Sigmoid colon (tissue), 4 donors: ENCODE results near the gene PAH.

ENCODE experiments used
- POLR2A ChIP-seq, 2 donors: fragments of 450-650 bp; IDR thresholded peaks; one replicate each; pipeline ENCODE4 v1.6.1; 2016; ENCODE audit warnings: antibody characterized with exemption in 2 of 2, mild to moderate bottlenecking in 2 of 2, moderate library complexity in 2 of 2
- POLR2AphosphoS5 ChIP-seq, 4 donors: sonication (generic); formaldehyde crosslinking; IDR thresholded peaks; one replicate each; pipeline ENCODE4 v1.6.1; 2017; ENCODE audit warnings: antibody characterized with exemption in 4 of 4
- TF ChIP-seq, protein P1 (sequence below), 4 experiments: fragments of 450-650 bp in 3 of 4; fragments of 200-600 bp in 1 of 4; IDR thresholded peaks; one replicate each; pipeline ENCODE4 v1.5.1; 2016 to 2019; ENCODE audit warnings: antibody characterized with exemption in 4 of 4, mild to moderate bottlenecking in 3 of 4, moderate library complexity in 2 of 4

DNA sequence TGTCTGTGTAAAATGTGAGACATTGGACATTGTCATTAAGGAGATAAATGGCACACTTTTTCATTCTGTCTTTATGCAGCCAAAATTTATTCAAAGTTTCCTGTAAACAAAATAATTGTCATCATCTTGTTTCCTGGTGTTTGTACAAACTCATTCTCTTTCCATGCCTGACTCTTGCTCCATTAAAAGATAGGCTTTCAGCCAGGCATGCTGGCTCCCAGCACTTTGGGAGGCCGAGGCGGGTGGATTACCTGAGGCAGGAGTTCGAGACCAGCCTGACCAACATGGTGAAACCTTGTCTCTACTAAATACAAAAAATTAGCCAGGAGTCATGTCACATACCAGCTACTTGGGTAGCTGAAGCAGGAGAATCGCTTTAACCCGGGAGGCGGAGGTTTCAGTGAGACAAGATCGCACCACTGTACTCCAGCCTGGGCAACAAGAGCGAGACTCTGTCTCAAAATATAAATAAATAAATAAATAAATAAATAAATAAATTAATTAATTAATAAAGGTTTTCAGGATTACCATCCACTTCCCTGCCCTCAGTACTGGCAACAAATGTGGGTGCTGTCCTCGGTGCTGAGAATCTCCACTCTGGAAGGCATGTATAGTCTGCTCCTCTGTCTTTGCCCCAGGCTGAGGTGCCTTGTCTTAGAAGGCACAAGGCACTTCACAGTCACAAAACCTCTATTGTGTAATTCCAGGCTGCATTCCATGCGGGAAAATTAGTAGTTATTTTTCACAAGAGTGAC, 83.2 kb downstream of the PAH start:
- TF ChIP-seq, protein P1, sequence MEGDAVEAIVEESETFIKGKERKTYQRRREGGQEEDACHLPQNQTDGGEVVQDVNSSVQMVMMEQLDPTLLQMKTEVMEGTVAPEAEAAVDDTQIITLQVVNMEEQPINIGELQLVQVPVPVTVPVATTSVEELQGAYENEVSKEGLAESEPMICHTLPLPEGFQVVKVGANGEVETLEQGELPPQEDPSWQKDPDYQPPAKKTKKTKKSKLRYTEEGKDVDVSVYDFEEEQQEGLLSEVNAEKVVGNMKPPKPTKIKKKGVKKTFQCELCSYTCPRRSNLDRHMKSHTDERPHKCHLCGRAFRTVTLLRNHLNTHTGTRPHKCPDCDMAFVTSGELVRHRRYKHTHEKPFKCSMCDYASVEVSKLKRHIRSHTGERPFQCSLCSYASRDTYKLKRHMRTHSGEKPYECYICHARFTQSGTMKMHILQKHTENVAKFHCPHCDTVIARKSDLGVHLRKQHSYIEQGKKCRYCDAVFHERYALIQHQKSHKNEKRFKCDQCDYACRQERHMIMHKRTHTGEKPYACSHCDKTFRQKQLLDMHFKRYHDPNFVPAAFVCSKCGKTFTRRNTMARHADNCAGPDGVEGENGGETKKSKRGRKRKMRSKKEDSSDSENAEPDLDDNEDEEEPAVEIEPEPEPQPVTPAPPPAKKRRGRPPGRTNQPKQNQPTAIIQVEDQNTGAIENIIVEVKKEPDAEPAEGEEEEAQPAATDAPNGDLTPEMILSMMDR (IDR thresholded peaks at IDR 0.05), result no peak
- TF ChIP-seq POLR2A (IDR thresholded peaks at IDR 0.05), result no peak
- TF ChIP-seq POLR2AphosphoS5 (IDR thresholded peaks at IDR 0.05), result no peak
